ES-I3 (cell line): ENCODE measurements around the gene UBE2S.
"Not testable (repeated sequence)": the region's sequence is repeated elsewhere in the genome, so short reads cannot be mapped to it uniquely, and the experiment has no call there.

Source experiments
- H3K36me3 ChIP-seq: 2 replicates; pipeline ENCODE4 v1.6.1; 2013; ENCODE audit warnings: mild to moderate bottlenecking, low read length, control low read depth, moderate library complexity; ENCODE audit not compliant: insufficient read depth
- H3K4me1 ChIP-seq: 2 replicates; pipeline ENCODE4 v1.6.1; 2013; ENCODE audit warnings: mild to moderate bottlenecking, control low read depth, low read length; ENCODE audit not compliant: insufficient read depth
- H3K9ac ChIP-seq: 2 replicates; pipeline ENCODE4 v1.6.1; 2013; ENCODE audit warnings: low read depth, mild to moderate bottlenecking, low read length, moderate library complexity
- H3K9me3 ChIP-seq: 2 replicates; pipeline ENCODE4 v1.6.1; 2013; ENCODE audit warnings: mild to moderate bottlenecking, low read length, moderate library complexity; ENCODE audit not compliant: control insufficient read depth, insufficient read depth

Gene UBE2S

DNA sequence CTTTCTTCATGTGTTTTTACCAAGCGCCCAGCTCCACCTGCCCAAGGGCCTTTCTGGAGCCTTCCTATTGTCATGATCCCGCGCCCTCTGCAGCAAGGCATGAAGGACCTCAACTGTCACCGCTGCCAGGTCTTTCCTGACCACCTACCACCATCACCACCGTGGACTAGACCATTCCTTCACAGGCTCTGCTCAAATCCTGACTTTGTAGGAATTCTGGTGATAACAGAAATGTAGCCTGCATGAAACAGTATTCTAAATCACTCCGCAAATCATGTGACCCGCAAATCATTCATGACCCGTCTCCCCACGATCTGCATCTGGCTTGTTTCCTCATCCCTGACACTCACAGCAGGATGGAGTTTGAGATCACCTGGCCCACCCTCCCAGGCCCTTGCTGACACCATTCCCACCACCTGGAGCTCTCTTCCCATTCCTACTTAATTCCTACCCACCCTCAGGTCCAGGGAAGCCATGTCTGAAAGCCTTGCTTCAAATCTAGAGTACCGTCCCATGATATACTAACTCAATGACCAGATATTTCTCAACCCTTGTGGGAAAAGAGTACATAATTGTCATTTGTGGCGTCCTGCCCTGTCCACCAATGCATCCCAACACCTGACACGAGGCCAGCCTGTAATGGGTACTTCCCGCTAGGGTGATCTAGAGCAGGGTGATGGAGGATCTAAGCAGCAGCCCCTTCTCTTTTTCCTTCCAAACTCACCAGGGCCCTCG lies 1.3 kb downstream of the UBE2S start:
- Histone ChIP-seq H3K9ac (peak overlapping the region; percentile 94; the same call in 1 of the 2 replicates), H3K9me3 (0 out of 2 replicates have a peak, but pooled peaks cover 4% of the 10 kb centered on the region), H3K36me3 (peaks cover 40% of the 10 kb centered on the region), H3K4me1 (peaks cover 10% of the 10 kb centered on the region; the same call in 1 of the 2 replicates)

DNA sequence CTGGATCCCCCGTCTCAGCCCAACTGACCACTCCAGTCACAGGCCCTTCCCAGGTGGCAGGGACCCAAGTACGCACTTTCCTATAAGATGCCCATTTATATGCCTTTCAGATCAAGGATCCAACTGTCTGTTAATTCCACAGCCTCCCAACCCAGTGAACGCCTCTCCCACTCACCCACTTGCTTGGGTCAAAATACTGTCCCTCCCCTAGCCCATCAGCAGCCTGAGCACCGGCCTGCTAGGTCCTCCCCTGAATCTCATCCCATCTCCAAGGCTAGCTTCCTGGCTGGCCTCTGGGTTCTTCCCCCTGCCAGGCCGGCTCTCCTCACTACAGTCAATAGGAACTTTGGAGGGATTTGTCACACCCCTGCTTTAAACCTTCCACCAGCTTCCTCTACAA lies 1.9 kb downstream of the UBE2S start:
- Histone ChIP-seq H3K9me3 (0 out of 2 replicates have a peak, but pooled peaks cover 4% of the 10 kb centered on the region), H3K9ac (peak overlapping the region; percentile 94; the same call in 1 of the 2 replicates), H3K4me1 (peaks cover 10% of the 10 kb centered on the region; the same call in 1 of the 2 replicates), H3K36me3 (peaks cover 43% of the 10 kb centered on the region)

DNA sequence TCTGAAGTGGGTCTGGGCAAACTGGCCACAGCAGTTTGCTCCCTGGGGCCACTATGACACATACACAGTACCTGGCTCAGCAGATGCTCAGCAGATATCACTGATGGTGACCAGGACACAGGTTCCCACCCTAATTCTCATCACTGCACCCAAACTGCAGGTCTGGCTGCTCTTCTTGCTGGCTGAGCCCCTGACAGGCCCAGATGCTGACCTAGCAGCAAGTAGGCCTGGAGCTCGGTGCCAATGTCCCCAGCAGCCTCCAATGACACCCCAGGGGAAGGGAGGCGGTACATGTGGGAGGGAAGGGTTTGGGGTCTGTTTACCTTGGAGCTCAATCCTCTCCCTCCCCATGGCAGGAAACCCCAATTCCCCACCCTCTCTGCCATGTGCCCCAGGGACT lies 5.1 kb downstream of the UBE2S start:
- H3K9ac ChIP-seq = no peak overlapping the region
- no peaks in the 10 kb centered on the region for H3K9me3 ChIP-seq
- peaks cover 46% of the 10 kb centered on the region for H3K36me3 ChIP-seq
- peaks cover 10% of the 10 kb centered on the region; the same call in 1 of the 2 replicates for H3K4me1 ChIP-seq

DNA sequence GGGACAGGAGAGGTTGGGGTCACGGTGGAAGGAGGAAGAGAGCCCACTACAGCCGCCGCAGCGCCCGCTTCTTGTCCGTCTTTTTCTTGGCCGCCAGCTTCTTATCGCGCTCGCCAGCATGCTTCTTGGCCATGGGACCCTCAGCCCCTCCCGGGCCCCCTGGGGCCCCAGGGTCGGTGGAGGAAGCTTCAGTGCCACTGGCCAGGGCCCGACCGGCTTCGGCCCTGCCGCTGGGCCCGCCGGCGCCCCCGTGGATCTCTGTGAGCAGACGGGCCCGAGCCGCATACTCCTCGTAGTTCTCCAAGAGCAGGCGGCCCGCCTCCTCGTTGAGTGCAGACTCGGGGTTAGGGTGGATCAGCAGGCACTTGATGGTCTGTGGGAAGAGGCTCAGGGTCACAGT lies 6.2 kb downstream of the UBE2S start:
- H3K4me1 ChIP-seq, H3K9ac ChIP-seq, H3K9me3 ChIP-seq: not testable (repeated sequence)
- peaks cover 42% of the 10 kb centered on the region for H3K36me3 ChIP-seq

- Histone ChIP-seq H3K9ac (no peak overlapping the region), H3K36me3 (peaks cover 33% of the 10 kb centered on the region), H3K4me1 (peaks cover under 1% of the 10 kb centered on the region; the same call in 1 of the 2 replicates), H3K9me3 (no peaks in the 10 kb centered on the region)
Measured at GRCh38 chr19:55400281-55401087, 7.1 kb downstream of the UBE2S start.

DNA sequence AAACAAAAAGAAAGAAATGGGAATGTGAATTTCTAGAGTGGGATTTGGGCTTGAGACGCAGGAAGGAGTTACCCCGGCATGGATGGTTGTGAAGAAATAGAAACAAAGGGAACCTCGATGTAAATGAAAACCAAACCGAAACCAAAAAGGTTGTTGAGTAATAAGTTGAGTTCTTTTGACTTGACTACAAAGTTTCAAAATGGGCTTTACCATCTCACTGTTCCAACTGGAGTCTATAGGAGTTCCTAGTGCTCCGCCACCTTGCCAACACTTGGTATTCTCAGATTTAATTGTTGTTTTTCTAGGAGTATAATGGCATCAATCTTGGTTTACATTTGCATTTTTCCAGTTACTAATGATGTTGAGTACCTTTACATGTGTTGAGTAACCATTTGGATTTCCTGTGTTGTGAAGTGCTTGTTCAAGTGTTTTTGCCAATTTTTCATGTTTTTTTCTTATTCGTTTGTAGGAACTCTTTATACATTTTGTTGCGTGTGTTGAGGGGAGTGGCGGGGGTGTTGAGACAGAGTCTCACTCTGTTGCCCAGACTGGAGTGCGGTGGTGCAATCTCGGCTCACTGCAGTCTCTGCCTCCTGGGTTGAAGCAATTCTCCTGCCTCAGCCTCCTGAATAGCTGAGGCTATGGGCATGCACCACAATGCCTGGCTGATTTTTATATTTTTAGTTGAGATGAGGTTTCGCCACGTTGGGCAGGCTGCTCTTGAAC lies 9.2 kb downstream of the UBE2S start:
- no peaks in the 10 kb centered on the region for H3K9me3 ChIP-seq
- no peak overlapping the region for H3K9ac ChIP-seq
- peaks cover under 1% of the 10 kb centered on the region; the same call in 1 of the 2 replicates for H3K4me1 ChIP-seq

DNA sequence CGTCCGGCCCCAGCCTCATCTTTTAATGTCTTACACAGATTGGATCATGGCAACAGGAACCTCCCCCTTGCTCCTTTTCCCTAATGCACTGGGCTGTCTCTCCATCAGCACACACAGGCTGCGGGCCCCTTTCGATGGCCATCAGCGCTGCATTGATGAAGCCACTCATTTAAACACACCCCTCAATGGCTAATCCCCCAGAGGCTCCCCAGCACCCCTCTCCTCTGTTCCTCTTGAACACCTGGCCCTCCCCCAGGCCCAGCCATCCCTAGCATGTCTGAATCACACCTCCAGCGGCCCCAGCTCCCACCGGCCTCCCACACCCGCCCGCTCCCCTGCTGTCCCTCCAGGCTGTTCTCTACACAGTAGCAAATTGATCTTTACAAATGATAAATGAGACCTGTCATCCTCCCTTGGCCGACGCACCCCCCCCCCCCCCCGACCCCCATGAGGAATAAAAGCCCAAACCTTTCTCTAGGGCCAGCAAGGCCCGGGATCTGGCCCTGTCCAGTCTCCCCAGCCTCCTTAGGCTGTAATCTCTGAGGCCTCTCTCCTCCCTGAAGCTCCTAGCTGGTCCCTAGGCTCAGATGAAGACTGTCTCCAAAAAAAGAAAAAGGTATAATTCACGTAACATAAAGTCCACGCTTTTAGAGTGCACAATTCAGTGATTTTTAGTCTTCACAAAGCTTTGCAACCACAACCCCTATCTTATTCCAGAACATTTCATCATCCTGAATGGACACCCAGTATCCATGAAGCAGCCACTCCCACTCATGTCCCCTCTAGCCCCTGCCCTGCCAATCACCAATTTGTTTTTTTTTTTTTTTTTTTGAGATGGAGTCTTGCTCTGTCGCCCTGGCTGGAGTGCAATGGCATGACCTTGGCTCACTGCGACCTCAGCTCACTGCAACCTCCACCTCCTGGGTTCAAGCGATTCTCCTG lies 14.5 kb downstream of the UBE2S start:
- Histone ChIP-seq H3K4me1 (peaks cover 19% of the 10 kb centered on the region), H3K9me3 (no peaks in the 10 kb centered on the region), H3K36me3 (peaks cover 4% of the 10 kb centered on the region; the same call in 1 of the 2 replicates), H3K9ac (no peak overlapping the region; the same call in none of the 2 replicates)

More for the DNA sequence above, 9.2 kb downstream of the UBE2S start:
- H3K36me3 ChIP-seq = peaks cover 21% of the 10 kb centered on the region

GRCh38 chr19:55391702-55392615 lies 15.6 kb downstream of the UBE2S start:
- peaks cover 24% of the 10 kb centered on the region for H3K4me1 ChIP-seq
- H3K9ac ChIP-seq = no peak overlapping the region; the same call in 1 of the 2 replicates
- peaks cover 5% of the 10 kb centered on the region for H3K36me3 ChIP-seq

GRCh38 chr19:55391191-55391670 lies 16.4 kb downstream of the UBE2S start:
- peaks cover 12% of the 10 kb centered on the region for H3K36me3 ChIP-seq
- no peak overlapping the region for H3K9ac ChIP-seq
- no peaks in the 10 kb centered on the region for H3K9me3 ChIP-seq
- H3K4me1 ChIP-seq = peaks cover 24% of the 10 kb centered on the region

More at GRCh38 chr19:55391702-55392615, 15.6 kb downstream of the UBE2S start:
- no peaks in the 10 kb centered on the region for H3K9me3 ChIP-seq

DNA sequence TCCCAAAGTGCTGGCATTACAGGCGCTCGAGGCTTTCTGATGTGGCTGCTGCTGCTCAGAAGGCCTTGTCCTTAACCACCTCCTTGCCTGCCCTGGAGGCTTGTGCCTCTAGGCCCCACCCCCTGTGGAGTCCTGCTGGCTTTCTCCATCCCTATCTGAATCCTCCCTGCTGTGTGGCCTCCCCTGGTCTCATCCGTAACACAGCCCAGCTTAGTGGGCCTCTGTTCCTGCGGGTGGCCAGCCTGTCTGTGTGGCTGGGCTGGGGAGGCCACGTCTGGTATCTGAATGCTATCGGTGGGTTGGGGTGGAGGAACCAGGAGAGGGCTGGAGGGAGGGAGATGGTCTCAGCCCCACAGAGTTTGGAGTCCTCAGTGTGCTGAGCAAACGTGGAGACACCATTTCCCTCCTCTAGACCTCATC lies 17.1 kb downstream of the UBE2S start:
- peaks cover 12% of the 10 kb centered on the region for H3K36me3 ChIP-seq
- peaks cover 24% of the 10 kb centered on the region for H3K4me1 ChIP-seq
- no peak overlapping the region for H3K9ac ChIP-seq
- no peaks in the 10 kb centered on the region for H3K9me3 ChIP-seq

DNA sequence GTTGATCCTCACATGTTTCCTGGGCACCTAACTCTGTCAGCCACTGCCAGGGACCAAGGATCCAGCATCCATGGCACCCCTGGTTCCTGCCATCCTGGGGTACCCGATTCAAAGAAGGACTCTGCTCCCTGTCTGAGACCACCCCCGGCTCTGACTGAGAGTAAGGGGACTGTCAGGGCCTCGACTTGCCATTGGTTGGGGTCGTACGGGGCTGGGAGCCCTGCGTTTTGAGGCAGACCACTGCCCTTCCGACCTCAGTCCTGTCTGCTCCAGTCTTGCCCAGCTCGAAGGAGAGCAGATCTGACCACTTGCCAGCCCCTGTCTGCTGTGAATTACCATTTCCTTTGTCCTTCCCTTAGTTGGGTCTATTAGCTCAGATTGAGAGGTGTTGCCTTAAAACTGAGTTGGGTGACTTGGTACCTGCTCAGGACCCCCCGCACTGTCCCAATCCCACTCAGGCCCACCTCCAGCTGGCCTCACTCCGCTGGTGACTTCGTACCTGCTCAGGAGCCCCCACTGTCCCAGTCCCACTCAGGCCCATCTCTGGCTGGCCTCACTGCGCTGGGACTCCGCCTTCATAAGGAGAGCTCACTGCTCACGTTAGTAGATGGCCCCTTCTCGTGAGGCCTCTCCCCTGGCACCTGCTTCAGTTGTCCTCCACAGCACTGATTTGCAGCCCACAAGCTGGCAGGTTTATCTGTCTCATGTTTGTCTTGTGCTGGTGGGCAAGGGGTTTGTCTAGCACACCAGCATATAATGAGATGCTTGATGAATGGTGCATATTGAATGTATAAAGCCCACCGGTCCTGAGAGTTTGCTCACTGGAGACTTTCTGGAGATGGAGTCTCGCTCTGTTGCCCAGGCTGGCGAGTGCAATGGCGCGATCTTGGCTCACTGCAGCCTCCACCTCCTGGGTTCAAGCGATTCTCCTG lies 17.9 kb downstream of the UBE2S start:
- peaks cover 24% of the 10 kb centered on the region for H3K4me1 ChIP-seq
- H3K9me3 ChIP-seq = no peaks in the 10 kb centered on the region
- no peak overlapping the region for H3K9ac ChIP-seq
- H3K36me3 ChIP-seq = peaks cover 12% of the 10 kb centered on the region
